ENCODE measurements around the gene RIMS4. TPM values are rescaled to one million over a fixed set of nuclear protein-coding genes. Genes with fewer than 3 reads are reported as not detected.
"Not testable (repeated sequence)": the region's sequence is repeated elsewhere in the genome, so short reads cannot be mapped to it uniquely, and the experiment has no call there.

Gene RIMS4
- total RNA-seq, 1 donor = 0.36 TPM

DNA sequence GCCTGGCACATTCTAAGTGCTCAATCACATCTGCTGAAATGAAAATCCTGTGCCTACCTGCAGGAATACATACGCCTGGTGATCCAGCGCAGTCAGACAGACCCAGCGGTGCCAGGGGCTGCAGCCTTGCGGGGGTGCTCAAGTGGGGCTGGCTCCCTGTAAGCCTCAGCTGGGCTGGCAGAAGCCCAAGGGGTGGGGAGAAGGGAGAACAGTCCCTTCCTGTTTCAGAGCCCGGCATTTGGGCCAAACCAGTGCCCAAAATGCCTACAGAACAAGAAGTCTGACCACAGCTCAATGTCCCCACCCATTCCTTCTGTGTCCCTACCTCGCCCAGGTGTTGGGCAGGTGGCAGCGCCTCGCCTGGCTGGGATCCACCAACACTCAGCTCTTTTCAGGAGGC lies 42.1 kb downstream of the RIMS4 start:
- TF ChIP-seq, protein P1, sequence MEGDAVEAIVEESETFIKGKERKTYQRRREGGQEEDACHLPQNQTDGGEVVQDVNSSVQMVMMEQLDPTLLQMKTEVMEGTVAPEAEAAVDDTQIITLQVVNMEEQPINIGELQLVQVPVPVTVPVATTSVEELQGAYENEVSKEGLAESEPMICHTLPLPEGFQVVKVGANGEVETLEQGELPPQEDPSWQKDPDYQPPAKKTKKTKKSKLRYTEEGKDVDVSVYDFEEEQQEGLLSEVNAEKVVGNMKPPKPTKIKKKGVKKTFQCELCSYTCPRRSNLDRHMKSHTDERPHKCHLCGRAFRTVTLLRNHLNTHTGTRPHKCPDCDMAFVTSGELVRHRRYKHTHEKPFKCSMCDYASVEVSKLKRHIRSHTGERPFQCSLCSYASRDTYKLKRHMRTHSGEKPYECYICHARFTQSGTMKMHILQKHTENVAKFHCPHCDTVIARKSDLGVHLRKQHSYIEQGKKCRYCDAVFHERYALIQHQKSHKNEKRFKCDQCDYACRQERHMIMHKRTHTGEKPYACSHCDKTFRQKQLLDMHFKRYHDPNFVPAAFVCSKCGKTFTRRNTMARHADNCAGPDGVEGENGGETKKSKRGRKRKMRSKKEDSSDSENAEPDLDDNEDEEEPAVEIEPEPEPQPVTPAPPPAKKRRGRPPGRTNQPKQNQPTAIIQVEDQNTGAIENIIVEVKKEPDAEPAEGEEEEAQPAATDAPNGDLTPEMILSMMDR (IDR thresholded peaks at IDR 0.05; ENCODE audit: extremely low read depth, low read depth, low read length) = no peak
- H4K20me1 ChIP-seq (ENCODE audit: insufficient read depth, low read length) = no peaks in the 10 kb centered on the region
- H3K79me2 ChIP-seq (ENCODE audit: insufficient read depth, low read length) = no peaks in the 10 kb centered on the region
- H3K4me2 ChIP-seq (ENCODE audit: insufficient read depth, low read length) = no peak overlapping the region
- H3K4me3 ChIP-seq (ENCODE audit: insufficient read depth, low read length) = no peak overlapping the region
- H3K27me3 ChIP-seq (ENCODE audit: insufficient read depth, low read length) = peaks cover 36% of the 10 kb centered on the region
- no peaks in the 10 kb centered on the region for H3K36me3 ChIP-seq (ENCODE audit: insufficient read depth, low read length)
- H2AFZ ChIP-seq (ENCODE audit: low read length) = no peak overlapping the region
- no peak overlapping the region for H3K27ac ChIP-seq (ENCODE audit: low read depth, low read length)
- H3K9me3 ChIP-seq (ENCODE audit: low read depth, low read length) = no peaks in the 10 kb centered on the region
- no peak for DNase-seq (ENCODE audit: insufficient read length, low spot score, missing footprints)
- H3K4me1 ChIP-seq (ENCODE audit: insufficient read depth, low read length) = no peaks in the 10 kb centered on the region

DNA sequence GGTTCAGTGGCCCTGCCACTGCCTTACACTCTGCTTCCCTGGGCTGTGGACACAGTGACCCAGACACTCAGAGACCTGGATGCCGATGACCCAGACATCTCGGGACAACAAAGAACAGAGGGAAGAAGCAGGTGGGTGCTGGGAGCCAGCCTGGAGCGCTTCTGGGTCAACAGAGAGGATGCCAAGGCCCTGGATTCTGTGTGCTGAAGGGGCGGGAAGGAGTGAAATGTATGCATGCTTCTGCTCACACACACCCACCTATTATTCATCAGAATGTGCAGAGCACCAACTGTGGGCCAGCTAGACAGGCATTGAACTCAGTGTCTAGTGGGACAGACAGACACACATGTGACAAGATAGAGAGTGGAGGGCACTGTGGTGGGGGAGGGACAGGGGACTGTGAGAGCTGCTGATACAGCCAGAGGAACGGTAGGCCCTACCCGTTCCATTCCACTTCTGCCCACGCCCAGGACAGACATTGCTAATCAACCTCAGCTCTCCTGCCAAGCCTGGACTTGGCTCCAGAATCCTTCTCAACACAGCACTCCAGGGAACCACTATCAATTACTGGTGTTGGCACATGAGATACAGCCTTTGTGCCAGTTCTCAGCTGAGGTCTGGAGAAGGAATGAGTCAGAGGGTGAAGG lies 44.5 kb downstream of the RIMS4 start:
- Histone ChIP-seq H3K27me3 (ENCODE audit: insufficient read depth, low read length) (peaks cover 40% of the 10 kb centered on the region), H3K4me3 (ENCODE audit: insufficient read depth, low read length) (no peak overlapping the region), H3K9me3 (ENCODE audit: low read depth, low read length) (no peaks in the 10 kb centered on the region), H3K79me2 (ENCODE audit: insufficient read depth, low read length) (no peaks in the 10 kb centered on the region), H4K20me1 (ENCODE audit: insufficient read depth, low read length) (no peaks in the 10 kb centered on the region), H2AFZ (ENCODE audit: low read length) (no peak overlapping the region), H3K27ac (ENCODE audit: low read depth, low read length) (no peak overlapping the region), H3K36me3 (ENCODE audit: insufficient read depth, low read length) (no peaks in the 10 kb centered on the region), H3K4me1 (ENCODE audit: insufficient read depth, low read length) (no peaks in the 10 kb centered on the region), H3K4me2 (ENCODE audit: insufficient read depth, low read length) (no peak overlapping the region)
- TF ChIP-seq, protein P1 (IDR thresholded peaks at IDR 0.05; ENCODE audit: extremely low read depth, low read depth, low read length) = no peak
- no peak for DNase-seq (ENCODE audit: insufficient read length, low spot score, missing footprints)

DNA sequence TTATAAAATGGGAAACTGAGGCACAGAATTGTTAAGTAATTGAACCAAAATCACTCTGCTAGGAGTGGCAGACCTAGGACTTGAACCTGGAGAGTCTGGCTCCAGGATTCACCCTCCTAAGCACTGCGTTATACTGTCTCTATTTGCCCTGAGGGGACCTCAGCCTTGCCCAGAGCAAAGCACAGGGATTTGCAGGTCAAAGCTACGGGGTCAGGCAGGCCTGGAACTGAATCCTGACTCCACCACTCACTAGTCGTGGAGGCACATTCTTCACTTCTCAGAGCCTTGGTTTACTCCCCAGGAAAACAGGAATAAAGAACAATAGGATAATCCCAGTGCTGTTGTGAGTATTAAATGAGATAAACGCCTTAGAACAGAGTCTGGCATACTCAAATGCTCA lies 45.3 kb downstream of the RIMS4 start:
- Histone ChIP-seq H3K36me3 (ENCODE audit: insufficient read depth, low read length) (no peaks in the 10 kb centered on the region), H3K27ac (ENCODE audit: low read depth, low read length) (no peak overlapping the region), H3K4me2 (ENCODE audit: insufficient read depth, low read length) (no peak overlapping the region), H2AFZ (ENCODE audit: low read length) (no peak overlapping the region), H3K27me3 (ENCODE audit: insufficient read depth, low read length) (peaks cover 39% of the 10 kb centered on the region), H4K20me1 (ENCODE audit: insufficient read depth, low read length) (no peaks in the 10 kb centered on the region), H3K4me1 (ENCODE audit: insufficient read depth, low read length) (no peaks in the 10 kb centered on the region), H3K4me3 (ENCODE audit: insufficient read depth, low read length) (no peak overlapping the region), H3K9me3 (ENCODE audit: low read depth, low read length) (no peaks in the 10 kb centered on the region), H3K79me2 (ENCODE audit: insufficient read depth, low read length) (no peaks in the 10 kb centered on the region)
- TF ChIP-seq, protein P1 (IDR thresholded peaks at IDR 0.05; ENCODE audit: extremely low read depth, low read depth, low read length) = no peak
- no peak for DNase-seq (ENCODE audit: insufficient read length, low spot score, missing footprints)

DNA sequence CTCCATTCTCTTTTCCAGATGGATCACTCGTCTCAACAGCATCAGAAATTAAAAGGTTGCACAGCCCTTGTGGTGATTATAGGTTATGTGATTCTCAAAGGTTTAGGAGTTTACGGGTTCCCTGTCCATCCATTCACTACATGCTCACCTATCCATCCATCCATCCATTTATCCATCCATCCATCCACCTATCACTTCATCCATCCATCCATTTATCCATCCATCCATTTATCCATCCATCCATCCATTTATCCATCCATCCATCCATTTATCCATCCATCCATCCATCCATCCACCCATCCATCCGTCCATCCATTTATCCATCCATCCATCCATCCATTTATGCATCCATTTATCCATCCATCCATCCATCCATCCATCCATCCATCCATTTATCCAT lies 46.5 kb downstream of the RIMS4 start:
- not testable (repeated sequence) for H3K27ac ChIP-seq (ENCODE audit: low read depth, low read length); H3K79me2 ChIP-seq (ENCODE audit: insufficient read depth, low read length); H3K9me3 ChIP-seq (ENCODE audit: low read depth, low read length); DNase-seq (ENCODE audit: insufficient read length, low spot score, missing footprints); H3K4me1 ChIP-seq (ENCODE audit: insufficient read depth, low read length); H2AFZ ChIP-seq (ENCODE audit: low read length); H3K4me2 ChIP-seq (ENCODE audit: insufficient read depth, low read length); H4K20me1 ChIP-seq (ENCODE audit: insufficient read depth, low read length); H3K36me3 ChIP-seq (ENCODE audit: insufficient read depth, low read length); H3K4me3 ChIP-seq (ENCODE audit: insufficient read depth, low read length)
- peaks cover 35% of the 10 kb centered on the region for H3K27me3 ChIP-seq (ENCODE audit: insufficient read depth, low read length)

All from osteoblast (primary cell).